Testis (tissue), 3 donors: ENCODE data around the gene CES4A. TPM values are rescaled to one million over a fixed set of nuclear protein-coding genes. Genes with fewer than 3 reads are reported as not detected.

Source experiments
- DNase-seq: peaks from one replicate; pipeline ENCODE4 v3.0.0-alpha.2; 2019
- H3K27ac ChIP-seq, 2 donors: fragments of 200-600 bp; sonication (generic); one replicate each; pipeline ENCODE4 v1.5.1; 2019
- H3K27me3 ChIP-seq: fragments of 200-600 bp; sonication (generic); one replicate; pipeline ENCODE4 v1.5.1; 2019
- H3K36me3 ChIP-seq: fragments of 200-600 bp; sonication (generic); one replicate; pipeline ENCODE4 v1.5.1; 2017; ENCODE audit warnings: low read depth; ENCODE audit errors: missing control alignments
- H3K4me1 ChIP-seq: fragments of 200-600 bp; sonication (generic); one replicate; pipeline ENCODE4 v1.5.1; 2019
- H3K4me3 ChIP-seq, 2 donors: fragments of 200-600 bp; sonication (generic); one replicate each; pipeline ENCODE4 v1.5.1; 2017 to 2019
- H3K9me3 ChIP-seq: fragments of 200-600 bp; sonication (generic); one replicate; pipeline ENCODE4 v1.5.1; 2017
- CTCF ChIP-seq, 3 experiments: fragments of 450-650 bp in 2 of 3; fragments of 200-600 bp in 1 of 3; sonication (generic) in 1 of 3; IDR thresholded peaks; one replicate each; pipeline ENCODE4 v1.5.1; 2016 to 2019; ENCODE audit warnings: antibody characterized with exemption in 3 of 3, mild to moderate bottlenecking in 2 of 3, moderate library complexity in 1 of 3
- POLR2A ChIP-seq: fragments of 450-650 bp; IDR thresholded peaks from one replicate; pipeline ENCODE4 v1.6.1; 2017; ENCODE audit warnings: antibody characterized with exemption, mild to moderate bottlenecking, moderate library complexity
- WGBS, 2 donors: methylation state at CpG; one replicate each; pipeline ENCODE4 v1.1.5; 2018; 5-methylcytosine and 5-hydroxymethylcytosine counted together
- intact Hi-C: fragments of 100-400 bp; cut with DNase I; formaldehyde crosslinking; loops from one replicate; pipeline ENCODE4 v1.15.1; 2023; ENCODE audit warnings: low total_unique reads
- polyA plus RNA-seq: library from polyadenylated mRNA; stranded (reverse); fragments of 350-450 nt; fragmentation: Illumina TruSeq; extraction: RNeasy Lipid Tissue Mini Kit (QIAGEN cat#74804); gene quantifications from one replicate; pipeline ENCODE4 v1.2.3, GENCODE V29; 2014; ENCODE audit warnings: low read depth, low replicate concordance; ENCODE audit not compliant: insufficient read depth
- total RNA-seq, 2 donors: library from RNA; depleted of rRNA; stranded (reverse); fragments of >200 nt; gene quantifications; one replicate each; pipeline ENCODE4 v1.2.3, GENCODE V29; 2016

The CES4A gene
- total and polyA plus RNA-seq, 3 donors from 2014 or later: 12.2 to 25.0 (median 17.0) TPM

GRCh38 chr16:66960270-66960669 is 28.1 kb upstream of the CES4A start:
- Histone ChIP-seq H3K4me3 (no peak overlapping the region), H3K36me3 (no peaks in the 10 kb centered on the region), H3K27ac (no peak overlapping the region), H3K27me3 (no peaks in the 10 kb centered on the region), H3K4me1 (peaks cover 7% of the 10 kb centered on the region), H3K9me3 (no peaks in the 10 kb centered on the region)
- intact Hi-C loops: no loop called here
- DNase-seq: no peak
- WGBS, 2 donors: 90 to 100% methylated on average over 1 of the region's 1 CpG
- TF ChIP-seq CTCF (IDR thresholded peaks at IDR 0.05): no peak
- no peak for TF ChIP-seq POLR2A

GRCh38 chr16:66961065-66961744 is 27.2 kb upstream of the CES4A start, which contains the start of gene CES3:
Gene CES3, plus strand, starts transcription at chr16:66961266. Its CDS starts 42 bp downstream, at chr16:66961308.
- intact Hi-C loops: no loop called here
- H3K9me3 ChIP-seq: no peaks in the 10 kb centered on the region
- TF ChIP-seq POLR2A (no peak), CTCF (IDR thresholded peaks at IDR 0.05) (peak; percentile 37 to 70 (median 64))
- H3K27ac ChIP-seq: no peak within 1 kb of the TSS
- WGBS, 2 donors: 71 to 85% methylated on average over 15 to 16 of the region's 16 CpGs
- no peaks in the 10 kb centered on the region for H3K4me1 ChIP-seq
- peak; percentile 83 for DNase-seq
- no peaks in the 10 kb centered on the region for H3K27me3 ChIP-seq
- H3K36me3 ChIP-seq: no peaks in the 10 kb centered on the region
- no peak within 1 kb of the TSS for H3K4me3 ChIP-seq

- Histone ChIP-seq H3K4me1 (no peaks in the 10 kb centered on the region), H3K27me3 (no peaks in the 10 kb centered on the region)
- intact Hi-C loops: no loop called here
Observed at GRCh38 chr16:66961914-66962313, 26.5 kb upstream of the CES4A start.

GRCh38 chr16:66964049-66964448 is 24.3 kb upstream of the CES4A start:
- H3K4me3 ChIP-seq: no peak overlapping the region
- WGBS, 2 donors: 86% methylated on average over 6 of the region's 6 CpGs; no CpG with 5 or more reads in 1 of the 2 donors
- no peaks in the 10 kb centered on the region for H3K27me3 ChIP-seq
- no peak for DNase-seq
- no peak overlapping the region for H3K27ac ChIP-seq
- no peaks in the 10 kb centered on the region for H3K4me1 ChIP-seq
- H3K36me3 ChIP-seq: no peaks in the 10 kb centered on the region
- no peaks in the 10 kb centered on the region for H3K9me3 ChIP-seq
- no peak for TF ChIP-seq POLR2A
- no peak for TF ChIP-seq CTCF (IDR thresholded peaks at IDR 0.05)
- intact Hi-C loops: no loop called here

More at GRCh38 chr16:66961914-66962313, 26.5 kb upstream of the CES4A start:
- no peak for DNase-seq
- H3K36me3 ChIP-seq: no peaks in the 10 kb centered on the region
- TF ChIP-seq CTCF (IDR thresholded peaks at IDR 0.05) (no peak), POLR2A (no peak)
- no peak overlapping the region for H3K4me3 ChIP-seq
- H3K9me3 ChIP-seq: no peaks in the 10 kb centered on the region
- WGBS, 2 donors: 80 to 82% methylated on average over 5 of the region's 5 CpGs
- no peak overlapping the region for H3K27ac ChIP-seq

- Histone ChIP-seq H3K4me1 (no peaks in the 10 kb centered on the region), H3K36me3 (no peaks in the 10 kb centered on the region), H3K27ac (no peak overlapping the region), H3K9me3 (no peaks in the 10 kb centered on the region), H3K27me3 (no peaks in the 10 kb centered on the region), H3K4me3 (no peak overlapping the region)
- DNase-seq: no peak
- WGBS, 2 donors: 92 to 93% methylated on average over 5 of the region's 5 CpGs
- intact Hi-C loops: no loop called here
- TF ChIP-seq CTCF (IDR thresholded peaks at IDR 0.05) (no peak), POLR2A (no peak)
Observed at GRCh38 chr16:66968847-66969246, 19.5 kb upstream of the CES4A start.
